Panc1 (cell line): Measurements from ENCODE around the gene STK35. TPM values are rescaled to one million over a fixed set of nuclear protein-coding genes. Genes with fewer than 3 reads are reported as not detected.

Experiments used
- ATAC-seq: fragments of 200-7000 bp; cut with Tn5 transposase; 2 replicates; pipeline ENCODE4 v1.9.1; 2020; ENCODE audit warnings: mild to moderate bottlenecking, moderate library complexity
- BruUV-seq: library from RNA; stranded (reverse); fragments of 400-500 nt; replicated peaks from 2 replicates; lab custom pipeline; 2021; lab: Mats Ljungman, UMichigan
- CTCF ChIA-PET: fragments of 300-600 bp; sonication (Branson Sonifier 250); formaldehyde crosslinking; loops from one replicate; lab custom pipeline; 2022; ENCODE audit warnings: antibody characterized with exemption; lab: Charles Lee
- POLR2A ChIA-PET: fragments of 300-600 bp; sonication (Branson Sonifier 250); formaldehyde crosslinking; loops from one replicate; lab custom pipeline; 2022; ENCODE audit warnings: antibody characterized with exemption; lab: Charles Lee
- DNase-seq: peaks from one replicate; pipeline ENCODE4 v3.0.0-alpha.2; 2010; ENCODE audit warnings: low read depth, low spot score
- H3K27ac ChIP-seq: 2 replicates; pipeline ENCODE4 v1.5.1; 2011; ENCODE audit warnings: mild to moderate bottlenecking, low read length, inconsistent platforms
- H3K27me3 ChIP-seq: fragments of 200-500 bp; sonication (Bioruptor generic); 2 replicates; pipeline ENCODE4 v1.6.0; 2014; ENCODE audit warnings: low read length, inconsistent platforms; ENCODE audit not compliant: control insufficient read depth, insufficient read depth
- H3K36me3 ChIP-seq: fragments of 200-500 bp; sonication (Bioruptor generic); 2 replicates; pipeline ENCODE4 v1.5.1; 2014; ENCODE audit warnings: inconsistent platforms, mild to moderate bottlenecking, low read length, moderate library complexity; ENCODE audit not compliant: control insufficient read depth, insufficient read depth
- H3K4me1 ChIP-seq: 2 replicates; pipeline ENCODE4 v1.5.1; 2011; ENCODE audit warnings: inconsistent platforms, mild to moderate bottlenecking, low read length, moderate library complexity; ENCODE audit not compliant: control insufficient read depth, insufficient read depth
- H3K4me3 ChIP-seq, 2 experiments: 2 replicates each; pipeline ENCODE4 v1.5.1; 2011 to 2012; ENCODE audit warnings: low read depth in 2 of 2, low read length in 2 of 2, mild to moderate bottlenecking in 2 of 2, inconsistent platforms in 1 of 2, moderate library complexity in 1 of 2
- H3K9me3 ChIP-seq: fragments of 200-500 bp; sonication (Bioruptor generic); 2 replicates; pipeline ENCODE4 v1.5.1; 2014; ENCODE audit warnings: low read depth, mild to moderate bottlenecking, inconsistent platforms, low read length, moderate library complexity; ENCODE audit not compliant: control insufficient read depth, insufficient read depth
- POLR2AphosphoS5 ChIP-seq: IDR thresholded peaks from 2 replicates; pipeline ENCODE4 v1.6.1; 2012; ENCODE audit warnings: mild to moderate bottlenecking, low read depth, low read length, moderate library complexity
- SIN3A ChIP-seq: IDR thresholded peaks from 2 replicates; pipeline ENCODE4 v1.6.1; 2012; ENCODE audit warnings: low read depth, mild to moderate bottlenecking, low read length, moderate library complexity, borderline replicate concordance; ENCODE audit not compliant: insufficient read depth
- TCF7L2 ChIP-seq: IDR thresholded peaks from 2 replicates; pipeline ENCODE4 v1.6.1; 2011; ENCODE audit warnings: mild to moderate bottlenecking, low read depth, low read length, inconsistent platforms
- in situ Hi-C: cut with HindIII; loops from 2 replicates; pipeline ENCODE4 v1.10.0; 2016; ENCODE audit warnings: low sequenced_read_pairs, low pct_unique_long_range_greater_than_20kb
- intact Hi-C: fragments of 100-400 bp; cut with micrococcal nuclease; formaldehyde crosslinking; loops from one replicate; pipeline ENCODE4 v1.10.0; 2022; ENCODE audit not compliant: unreplicated experiment
- total RNA-seq: library from RNA; stranded (reverse); gene quantifications from one replicate; pipeline ENCODE4 v1.2.1, GENCODE V29; 2021; ENCODE audit not compliant: unreplicated experiment
- TF ChIP-seq, protein P1 (sequence below), 2 experiments: IDR thresholded peaks; 2 replicates each; pipeline ENCODE4 v1.6.1; 2011 to 2012; ENCODE audit warnings: low read depth in 2 of 2, control low read depth in 1 of 2, low read length in 1 of 2, mild to moderate bottlenecking in 1 of 2, moderate library complexity in 1 of 2; ENCODE audit not compliant: insufficient read depth in 1 of 2
- TF ChIP-seq, protein P2 (sequence below): fragments of 450-650 bp; IDR thresholded peaks from 2 replicates; pipeline ENCODE4 v1.5.1; 2017; ENCODE audit warnings: mild to moderate bottlenecking

STK35 gene
- total RNA-seq, 1 experiment from 2014 or later: 27.6 TPM

DNA sequence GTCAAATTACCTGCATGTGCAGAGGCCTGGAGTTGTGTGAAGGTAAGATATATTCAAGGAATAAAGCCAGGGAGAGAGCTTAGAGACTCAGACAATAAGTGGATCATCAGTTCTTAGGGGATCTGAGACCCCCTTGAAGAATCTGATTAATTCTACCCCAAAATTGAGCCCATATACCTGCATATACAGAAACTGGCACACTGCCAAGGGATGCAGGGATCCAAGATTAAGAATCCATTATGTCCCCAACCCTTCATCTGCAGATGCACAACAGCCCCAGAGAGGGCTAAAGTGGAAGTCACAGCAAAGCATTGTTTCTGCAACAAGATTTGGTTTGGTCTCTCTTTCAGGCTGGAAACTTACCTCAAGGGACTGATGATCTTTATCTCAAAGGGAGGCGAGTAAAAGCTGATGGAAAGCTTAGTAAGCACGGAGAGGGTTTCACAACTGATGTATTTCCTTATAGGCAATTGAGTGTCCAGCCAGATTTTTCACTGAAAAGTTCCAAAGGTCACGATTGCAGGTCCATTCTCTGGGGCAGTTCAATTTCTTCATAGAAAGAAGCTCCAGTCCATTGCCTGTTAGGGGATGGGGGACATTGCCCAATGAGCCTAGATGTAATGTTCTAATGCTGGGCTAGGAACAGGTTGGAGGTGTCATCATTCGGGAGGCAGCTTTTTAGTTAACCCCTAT is 20.9 kb upstream of the STK35 start:
- in situ Hi-C loops (no loop called here), intact Hi-C loops (no loop called here)
- ChIA-PET CTCF (no interaction called here), POLR2A (no interaction called here)
- Histone ChIP-seq H3K4me1 (no peaks in the 10 kb centered on the region), H3K4me3 (no peak overlapping the region), H3K36me3 (no peaks in the 10 kb centered on the region), H3K9me3 (no peaks in the 10 kb centered on the region), H3K27ac (no peak overlapping the region), H3K27me3 (peaks cover 20% of the 10 kb centered on the region; the same call in 1 of the 2 replicates)
- ATAC-seq: no peak
- no peak for DNase-seq
- TF ChIP-seq TCF7L2 (no peak), POLR2AphosphoS5 (no peak), SIN3A (no peak)
- TF ChIP-seq, protein P1, sequence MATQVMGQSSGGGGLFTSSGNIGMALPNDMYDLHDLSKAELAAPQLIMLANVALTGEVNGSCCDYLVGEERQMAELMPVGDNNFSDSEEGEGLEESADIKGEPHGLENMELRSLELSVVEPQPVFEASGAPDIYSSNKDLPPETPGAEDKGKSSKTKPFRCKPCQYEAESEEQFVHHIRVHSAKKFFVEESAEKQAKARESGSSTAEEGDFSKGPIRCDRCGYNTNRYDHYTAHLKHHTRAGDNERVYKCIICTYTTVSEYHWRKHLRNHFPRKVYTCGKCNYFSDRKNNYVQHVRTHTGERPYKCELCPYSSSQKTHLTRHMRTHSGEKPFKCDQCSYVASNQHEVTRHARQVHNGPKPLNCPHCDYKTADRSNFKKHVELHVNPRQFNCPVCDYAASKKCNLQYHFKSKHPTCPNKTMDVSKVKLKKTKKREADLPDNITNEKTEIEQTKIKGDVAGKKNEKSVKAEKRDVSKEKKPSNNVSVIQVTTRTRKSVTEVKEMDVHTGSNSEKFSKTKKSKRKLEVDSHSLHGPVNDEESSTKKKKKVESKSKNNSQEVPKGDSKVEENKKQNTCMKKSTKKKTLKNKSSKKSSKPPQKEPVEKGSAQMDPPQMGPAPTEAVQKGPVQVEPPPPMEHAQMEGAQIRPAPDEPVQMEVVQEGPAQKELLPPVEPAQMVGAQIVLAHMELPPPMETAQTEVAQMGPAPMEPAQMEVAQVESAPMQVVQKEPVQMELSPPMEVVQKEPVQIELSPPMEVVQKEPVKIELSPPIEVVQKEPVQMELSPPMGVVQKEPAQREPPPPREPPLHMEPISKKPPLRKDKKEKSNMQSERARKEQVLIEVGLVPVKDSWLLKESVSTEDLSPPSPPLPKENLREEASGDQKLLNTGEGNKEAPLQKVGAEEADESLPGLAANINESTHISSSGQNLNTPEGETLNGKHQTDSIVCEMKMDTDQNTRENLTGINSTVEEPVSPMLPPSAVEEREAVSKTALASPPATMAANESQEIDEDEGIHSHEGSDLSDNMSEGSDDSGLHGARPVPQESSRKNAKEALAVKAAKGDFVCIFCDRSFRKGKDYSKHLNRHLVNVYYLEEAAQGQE (IDR thresholded peaks at IDR 0.05; ENCODE audit: insufficient read depth in 1 of 2, low read depth in 2 of 2, low read length in 1 of 2): no peak
- TF ChIP-seq, protein P2, sequence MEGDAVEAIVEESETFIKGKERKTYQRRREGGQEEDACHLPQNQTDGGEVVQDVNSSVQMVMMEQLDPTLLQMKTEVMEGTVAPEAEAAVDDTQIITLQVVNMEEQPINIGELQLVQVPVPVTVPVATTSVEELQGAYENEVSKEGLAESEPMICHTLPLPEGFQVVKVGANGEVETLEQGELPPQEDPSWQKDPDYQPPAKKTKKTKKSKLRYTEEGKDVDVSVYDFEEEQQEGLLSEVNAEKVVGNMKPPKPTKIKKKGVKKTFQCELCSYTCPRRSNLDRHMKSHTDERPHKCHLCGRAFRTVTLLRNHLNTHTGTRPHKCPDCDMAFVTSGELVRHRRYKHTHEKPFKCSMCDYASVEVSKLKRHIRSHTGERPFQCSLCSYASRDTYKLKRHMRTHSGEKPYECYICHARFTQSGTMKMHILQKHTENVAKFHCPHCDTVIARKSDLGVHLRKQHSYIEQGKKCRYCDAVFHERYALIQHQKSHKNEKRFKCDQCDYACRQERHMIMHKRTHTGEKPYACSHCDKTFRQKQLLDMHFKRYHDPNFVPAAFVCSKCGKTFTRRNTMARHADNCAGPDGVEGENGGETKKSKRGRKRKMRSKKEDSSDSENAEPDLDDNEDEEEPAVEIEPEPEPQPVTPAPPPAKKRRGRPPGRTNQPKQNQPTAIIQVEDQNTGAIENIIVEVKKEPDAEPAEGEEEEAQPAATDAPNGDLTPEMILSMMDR: no peak
- no TSS peak for BruUV-seq

DNA sequence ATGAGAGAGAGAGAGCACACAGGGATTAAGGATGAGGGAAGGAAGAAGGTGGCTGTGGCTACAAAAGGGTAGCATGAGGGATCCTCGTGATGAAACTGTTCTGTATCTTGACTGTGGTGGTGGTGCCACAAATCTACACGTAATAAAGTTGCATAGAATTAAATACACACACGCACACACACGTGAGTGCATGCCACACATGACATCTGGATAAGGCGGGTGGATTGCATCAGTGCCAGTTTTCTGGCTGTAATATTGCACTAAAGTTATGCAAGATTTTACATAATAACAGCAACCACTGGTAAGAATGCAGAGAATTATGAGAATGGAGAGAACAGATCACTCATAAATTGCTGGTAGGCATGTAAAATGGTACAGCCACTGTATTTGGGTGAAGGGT is 16.9 kb upstream of the STK35 start:
- intact Hi-C loops: no loop called here
- Histone ChIP-seq H3K4me3 (no peak overlapping the region), H3K9me3 (no peaks in the 10 kb centered on the region), H3K36me3 (no peaks in the 10 kb centered on the region), H3K27ac (no peak overlapping the region), H3K4me1 (no peaks in the 10 kb centered on the region), H3K27me3 (peaks cover 36% of the 10 kb centered on the region)
- in situ Hi-C loops: no loop called here
- BruUV-seq: no TSS peak
- ChIA-PET POLR2A (no interaction called here), CTCF (no interaction called here)
- TF ChIP-seq POLR2AphosphoS5 (no peak), TCF7L2 (no peak), SIN3A (no peak)
- TF ChIP-seq, protein P1 (IDR thresholded peaks at IDR 0.05; ENCODE audit: insufficient read depth in 1 of 2, low read depth in 2 of 2, low read length in 1 of 2): no peak
- TF ChIP-seq, protein P2: no peak
- DNase-seq (no peak), ATAC-seq (no peak)
